H1 (cell line): ENCODE data around the gene DUSP3. TPM values are rescaled to one million over a fixed set of nuclear protein-coding genes. Genes with fewer than 3 reads are reported as not detected.

Experiments used
- CBX8 ChIP-seq: fragments of 300-800, 300-1000 bp; sonication (generic); IDR thresholded peaks from 2 replicates; pipeline ENCODE4 v1.7.1; 2016; ENCODE audit warnings: low read depth, low read length, borderline replicate concordance
- CHD7 ChIP-seq: fragments of 300-600 bp; sonication (generic); IDR thresholded peaks from 2 replicates; pipeline ENCODE4 v1.7.1; 2012; ENCODE audit warnings: low read length, moderate library complexity, mild to moderate bottlenecking, inconsistent platforms; ENCODE audit not compliant: insufficient replicate concordance
- CTBP2 ChIP-seq: IDR thresholded peaks from 2 replicates; pipeline ENCODE4 v1.7.0; 2011; ENCODE audit warnings: borderline replicate concordance, mild to moderate bottlenecking, moderate library complexity, mixed read lengths, low read length; ENCODE audit not compliant: insufficient read depth, insufficient read length
- EGR1 ChIP-seq: IDR thresholded peaks from 2 replicates; pipeline ENCODE4 v1.6.1; 2011; ENCODE audit warnings: low read depth, low read length, borderline replicate concordance
- EP300 ChIP-seq, 2 experiments: IDR thresholded peaks; 1 replicate in 1 of 2; 2 replicates in 1 of 2; pipeline ENCODE4 v1.6.1; 2011 to 2012; ENCODE audit warnings: low read depth in 2 of 2, low read length in 2 of 2, mild to moderate bottlenecking in 2 of 2, borderline replicate concordance in 1 of 2, inconsistent platforms in 1 of 2, moderate library complexity in 1 of 2
- SP4 ChIP-seq: IDR thresholded peaks from 2 replicates; pipeline ENCODE4 v1.6.1; 2012; ENCODE audit warnings: low read length, inconsistent platforms
- SUZ12 ChIP-seq: fragments of 200-600 bp; sonication (generic); IDR thresholded peaks from 2 replicates; pipeline ENCODE4 v1.6.1; 2012; ENCODE audit warnings: mild to moderate bottlenecking, inconsistent platforms, low read length, moderate library complexity, mixed read lengths
- USF2 ChIP-seq: IDR thresholded peaks from 2 replicates; pipeline ENCODE4 v1.6.1; 2011; ENCODE audit warnings: low read length, improper control_type of control experiment
- polyA plus RNA-seq, 7 experiments: library from polyadenylated mRNA; depleted of rRNA in 3 of 7; stranded (reverse) in 5 of 7; unstranded in 2 of 7; fragments of >200 nt in 5 of 7; fragments of 200-250 nt in 2 of 7; gene quantifications; 1 replicate in 5 of 7; 2 replicates in 1 of 7; 4 replicates in 1 of 7; pipeline versions ENCODE4 v1.2.1 to v1.2.3, GENCODE V29; 2011 to 2013; ENCODE audit warnings: missing spikeins in 2 of 7, mixed read lengths in 2 of 7
- total RNA-seq: library from RNA; stranded (reverse); fragmentation: NEBNext Ultra II Directional; extraction: Animal tissue kit (Norgen Biotek cat#: 25700); gene quantifications from 2 replicates; pipeline ENCODE4 v1.2.1, GENCODE V29; 2021

DUSP3 gene
- total and polyA plus RNA-seq, 2 of the 8 experiments (the other 6 are each of a cell fraction or from before 2014, with no cell fraction given): 15.1 to 21.2 TPM

GRCh38 chr17:43778337-43779144 is at the start of gene DUSP3 (continued):
- TF ChIP-seq CHD7 (no peak), CBX8 (no peak), EP300 (IDR thresholded peaks at IDR 0.05; ENCODE audit: borderline replicate concordance in 1 of 2, low read depth in 2 of 2, low read length in 2 of 2) (no peak), USF2 (peak; percentile 91), SP4 (no peak), SUZ12 (no peak), EGR1 (no peak), CTBP2 (no peak)
